Endodermal cell (in vitro differentiated cells): ENCODE data around the gene TOLLIP. TPM values are rescaled to one million over a fixed set of nuclear protein-coding genes. Genes with fewer than 3 reads are reported as not detected.

ENCODE experiments used
- DNase-seq: peaks from one replicate; pipeline ENCODE4 v3.0.0-alpha.2; 2017
- H3K27ac ChIP-seq: 2 replicates; pipeline ENCODE4 v1.5.1; 2013; ENCODE audit warnings: mild to moderate bottlenecking, low read depth, low read length, moderate library complexity
- H3K27me3 ChIP-seq: 2 replicates; pipeline ENCODE4 v1.6.1; 2013; ENCODE audit warnings: mild to moderate bottlenecking, low read length, moderate library complexity; ENCODE audit not compliant: insufficient read depth, control insufficient read depth, poor library complexity, severe bottlenecking
- H3K36me3 ChIP-seq: 2 replicates; pipeline ENCODE4 v1.7.0; 2013; ENCODE audit warnings: mild to moderate bottlenecking, low read length, moderate library complexity; ENCODE audit not compliant: control insufficient read depth, insufficient read depth
- H3K4me1 ChIP-seq: one replicate; pipeline ENCODE4 v1.7.0; 2013; ENCODE audit warnings: low read length; ENCODE audit not compliant: control insufficient read depth, insufficient read depth
- H3K4me3 ChIP-seq: 2 replicates; pipeline ENCODE4 v1.5.1; 2013; ENCODE audit warnings: mild to moderate bottlenecking, low read length, moderate library complexity
- H3K9ac ChIP-seq: 2 replicates; pipeline ENCODE4 v1.6.1; 2013; ENCODE audit warnings: mild to moderate bottlenecking, low read length, moderate library complexity; ENCODE audit not compliant: poor library complexity, severe bottlenecking; ENCODE audit errors: extremely low read depth
- H3K9me3 ChIP-seq: 2 replicates; pipeline ENCODE4 v1.6.1; 2013; ENCODE audit warnings: mild to moderate bottlenecking, low read length, moderate library complexity; ENCODE audit not compliant: control insufficient read depth
- H3K27ac Mint-ChIP-seq: 2 replicates; pipeline ENCODE4 v1.8.0; 2020; ENCODE audit warnings: mixed read lengths
- H3K27me3 Mint-ChIP-seq: 2 replicates; pipeline ENCODE4 v1.8.0; 2021; ENCODE audit warnings: mild to moderate bottlenecking, mixed read lengths; ENCODE audit not compliant: insufficient read depth
- H3K36me3 Mint-ChIP-seq: 2 replicates; pipeline ENCODE4 v1.8.0; 2020; ENCODE audit warnings: low read depth, mixed read lengths
- H3K4me1 Mint-ChIP-seq: 2 replicates; pipeline ENCODE4 v1.8.0; 2020; ENCODE audit warnings: mixed read lengths
- H3K4me3 Mint-ChIP-seq: 2 replicates; pipeline ENCODE4 v1.8.0; 2020; ENCODE audit warnings: mild to moderate bottlenecking, moderate library complexity, mixed read lengths
- H3K9me3 Mint-ChIP-seq: 2 replicates; pipeline ENCODE4 v1.8.0; 2020; ENCODE audit warnings: mild to moderate bottlenecking, mixed read lengths
- WGBS, 2 experiments: methylation state at CpG; one replicate each; pipeline versions ENCODE4 v1.1.5 to v1.1.7; 2013; ENCODE audit warnings: missing lambda C conversion rate in 2 of 2, mixed read lengths in 1 of 2; ENCODE audit not compliant: insufficient coverage in 1 of 2, insufficient read length in 1 of 2; 5-methylcytosine and 5-hydroxymethylcytosine counted together
- total RNA-seq, 2 donors: library from RNA; stranded (reverse); fragmentation: NEBNext Ultra II Directional in 1 of 2; extraction: Animal tissue kit (Norgen Biotek cat#: 25700) in 1 of 2; gene quantifications; 2 replicates in 1 of 2; 3 replicates in 1 of 2; pipeline ENCODE4 v1.2.1, GENCODE V29; 2021
- TF ChIP-seq, protein P1 (sequence below): fragments of 200-600 bp; sonication (generic); conservative IDR thresholded peaks from 2 replicates; pipeline ENCODE4 v1.5.0; 2021; ENCODE audit warnings: antibody characterized with exemption, mild to moderate bottlenecking

The TOLLIP gene
- total RNA-seq, 2 donors from 2014 or later: 34.3 to 37.4 TPM

GRCh38 chr11:1289211-1289935 lies 20.1 kb downstream of the TOLLIP start:
- no peaks in the 10 kb centered on the region for H3K4me1 ChIP-seq
- Mint-ChIP-seq H3K27me3 (no peaks in the 10 kb centered on the region), H3K4me1 (no peaks in the 10 kb centered on the region), H3K4me3 (no peak overlapping the region), H3K36me3 (peaks cover 57% of the 10 kb centered on the region), H3K27ac (no peak overlapping the region), H3K9me3 (no peaks in the 10 kb centered on the region)
- H3K9ac ChIP-seq: no peak overlapping the region
- peaks cover 13% of the 10 kb centered on the region for H3K36me3 ChIP-seq
- no peaks in the 10 kb centered on the region for H3K27me3 ChIP-seq
- TF ChIP-seq, protein P1, sequence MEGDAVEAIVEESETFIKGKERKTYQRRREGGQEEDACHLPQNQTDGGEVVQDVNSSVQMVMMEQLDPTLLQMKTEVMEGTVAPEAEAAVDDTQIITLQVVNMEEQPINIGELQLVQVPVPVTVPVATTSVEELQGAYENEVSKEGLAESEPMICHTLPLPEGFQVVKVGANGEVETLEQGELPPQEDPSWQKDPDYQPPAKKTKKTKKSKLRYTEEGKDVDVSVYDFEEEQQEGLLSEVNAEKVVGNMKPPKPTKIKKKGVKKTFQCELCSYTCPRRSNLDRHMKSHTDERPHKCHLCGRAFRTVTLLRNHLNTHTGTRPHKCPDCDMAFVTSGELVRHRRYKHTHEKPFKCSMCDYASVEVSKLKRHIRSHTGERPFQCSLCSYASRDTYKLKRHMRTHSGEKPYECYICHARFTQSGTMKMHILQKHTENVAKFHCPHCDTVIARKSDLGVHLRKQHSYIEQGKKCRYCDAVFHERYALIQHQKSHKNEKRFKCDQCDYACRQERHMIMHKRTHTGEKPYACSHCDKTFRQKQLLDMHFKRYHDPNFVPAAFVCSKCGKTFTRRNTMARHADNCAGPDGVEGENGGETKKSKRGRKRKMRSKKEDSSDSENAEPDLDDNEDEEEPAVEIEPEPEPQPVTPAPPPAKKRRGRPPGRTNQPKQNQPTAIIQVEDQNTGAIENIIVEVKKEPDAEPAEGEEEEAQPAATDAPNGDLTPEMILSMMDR: no peak
- no peaks in the 10 kb centered on the region for H3K9me3 ChIP-seq
- no peak overlapping the region for H3K27ac ChIP-seq
- H3K4me3 ChIP-seq: no peak overlapping the region
- no peak for DNase-seq
- 96 to 99% methylated on average over 24 to 33 of the region's 33 CpGs for WGBS, 2 experiments

- TF ChIP-seq, protein P1: no peak
- Mint-ChIP-seq H3K4me1 (no peaks in the 10 kb centered on the region), H3K4me3 (no peak overlapping the region), H3K9me3 (no peaks in the 10 kb centered on the region), H3K27me3 (no peaks in the 10 kb centered on the region), H3K27ac (no peak overlapping the region), H3K36me3 (peaks cover 55% of the 10 kb centered on the region)
- WGBS, 2 experiments: 93 to 96% methylated on average over 18 to 30 of the region's 30 CpGs
- no peak for DNase-seq
- Histone ChIP-seq H3K36me3 (peaks cover 13% of the 10 kb centered on the region), H3K9me3 (no peaks in the 10 kb centered on the region), H3K9ac (no peak overlapping the region), H3K27me3 (no peaks in the 10 kb centered on the region), H3K27ac (no peak overlapping the region), H3K4me1 (no peaks in the 10 kb centered on the region), H3K4me3 (no peak overlapping the region)
These were observed 20.8 kb downstream of the TOLLIP start for GRCh38 chr11:1288426-1289151.

DNA sequence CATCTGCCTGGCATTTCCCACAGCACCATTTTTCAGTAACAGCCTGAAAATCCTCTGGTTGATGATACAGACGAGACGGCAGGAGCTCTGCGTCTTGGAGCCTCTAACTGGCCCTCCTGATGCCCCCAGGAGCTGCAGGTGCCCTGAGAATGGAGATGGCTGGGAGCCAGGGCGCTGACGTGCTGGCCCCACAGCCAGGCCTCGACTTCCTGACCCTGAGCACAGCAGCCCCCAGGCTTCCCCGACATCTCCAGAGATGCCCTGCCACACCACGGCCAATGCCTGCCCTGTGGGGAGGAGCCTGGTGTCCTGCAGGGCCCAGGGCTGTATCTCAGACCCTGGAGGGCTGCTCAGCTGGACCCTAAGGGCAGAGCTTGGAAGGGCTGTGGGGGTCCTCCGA lies 21.5 kb downstream of the TOLLIP start:
- H3K36me3 ChIP-seq: peaks cover 13% of the 10 kb centered on the region
- no peak overlapping the region for H3K9ac ChIP-seq
- Mint-ChIP-seq H3K27ac (no peak overlapping the region), H3K36me3 (peaks cover 54% of the 10 kb centered on the region), H3K9me3 (no peaks in the 10 kb centered on the region), H3K4me1 (no peaks in the 10 kb centered on the region), H3K4me3 (no peak overlapping the region), H3K27me3 (no peaks in the 10 kb centered on the region)
- TF ChIP-seq, protein P1: no peak
- H3K4me1 ChIP-seq: no peaks in the 10 kb centered on the region
- H3K27ac ChIP-seq: no peak overlapping the region
- DNase-seq: no peak
- no peak overlapping the region for H3K4me3 ChIP-seq
- no peaks in the 10 kb centered on the region for H3K27me3 ChIP-seq
- H3K9me3 ChIP-seq: no peaks in the 10 kb centered on the region
- WGBS, 2 experiments: 83 to 97% methylated on average over 6 to 9 of the region's 9 CpGs
